H7 (cell line): ENCODE measurements around the gene RDH13. TPM values are rescaled to one million over a fixed set of nuclear protein-coding genes. Genes with fewer than 3 reads are reported as not detected.
"Not testable (repeated sequence)": the region's sequence is repeated elsewhere in the genome, so short reads cannot be mapped to it uniquely, and the experiment has no call there.

Source experiments
- DNase-seq: peaks from one replicate; pipeline ENCODE4 v3.0.0; 2012
- H3K27me3 ChIP-seq: 2 replicates; pipeline ENCODE4 v1.6.0; 2011; ENCODE audit warnings: mild to moderate bottlenecking, low read length; ENCODE audit not compliant: control insufficient read depth, insufficient read depth
- H3K36me3 ChIP-seq: replicated peaks from 2 replicates; pipeline ENCODE4 v1.5.1; 2011; ENCODE audit warnings: low read length; ENCODE audit not compliant: control insufficient read depth, insufficient read depth
- H3K4me3 ChIP-seq: 2 replicates; pipeline ENCODE4 v1.5.1; 2011; ENCODE audit warnings: low read depth, mild to moderate bottlenecking, control low read depth, low read length, moderate library complexity; ENCODE audit not compliant: insufficient read depth
- total RNA-seq: library from RNA; depleted of rRNA; stranded (reverse); fragments of >200 nt; shearing (Covaris generic); gene quantifications from 2 replicates; pipeline ENCODE4 v1.2.3, GENCODE V29; 2014

RDH13 gene
- total RNA-seq, 1 experiment from 2014 or later: 21.2 TPM

- DNase-seq, H3K27me3 ChIP-seq, H3K4me3 ChIP-seq, H3K36me3 ChIP-seq: not testable (repeated sequence)
Observed at GRCh38 chr19:55032976-55033643, 29.8 kb downstream of the RDH13 start.

GRCh38 chr19:55032170-55032800 is 30.7 kb downstream of the RDH13 start:
- H3K27me3 ChIP-seq: no peaks in the 10 kb centered on the region
- no peak overlapping the region for H3K4me3 ChIP-seq
- no peaks in the 10 kb centered on the region for H3K36me3 ChIP-seq
- peak; percentile 48 for DNase-seq

- Histone ChIP-seq H3K4me3 (no peak overlapping the region), H3K27me3 (no peaks in the 10 kb centered on the region), H3K36me3 (no peaks in the 10 kb centered on the region)
- no peak for DNase-seq
Observed at GRCh38 chr19:55031178-55031577, 31.8 kb downstream of the RDH13 start.

- Histone ChIP-seq H3K27me3 (no peaks in the 10 kb centered on the region), H3K36me3 (no peaks in the 10 kb centered on the region), H3K4me3 (no peak overlapping the region)
- no peak for DNase-seq
Observed at GRCh38 chr19:55028757-55029156, 34.2 kb downstream of the RDH13 start.

GRCh38 chr19:55027472-55028337 is 35.2 kb downstream of the RDH13 start:
- DNase-seq: peak; percentile 38
- H3K27me3 ChIP-seq: no peaks in the 10 kb centered on the region
- H3K4me3 ChIP-seq: no peak overlapping the region
- no peaks in the 10 kb centered on the region for H3K36me3 ChIP-seq

- not testable (repeated sequence) for H3K4me3 ChIP-seq, H3K36me3 ChIP-seq, DNase-seq, H3K27me3 ChIP-seq
Observed at GRCh38 chr19:55027140-55027471, 35.8 kb downstream of the RDH13 start.

- Histone ChIP-seq H3K36me3 (no peaks in the 10 kb centered on the region), H3K27me3 (no peaks in the 10 kb centered on the region), H3K4me3 (no peak overlapping the region)
- DNase-seq: no peak
Observed at GRCh38 chr19:55024111-55024510, 38.8 kb downstream of the RDH13 start.

- H3K36me3 ChIP-seq, DNase-seq: not testable (repeated sequence)
Observed at GRCh38 chr19:55020351-55020750, 42.6 kb downstream of the RDH13 start.

GRCh38 chr19:55018633-55019032 is 44.3 kb downstream of the RDH13 start:
- Histone ChIP-seq H3K27me3 (no peaks in the 10 kb centered on the region), H3K4me3 (no peak overlapping the region), H3K36me3 (0 out of 2 replicates have a peak, but pooled peaks cover 1% of the 10 kb centered on the region)
- DNase-seq: no peak

More at GRCh38 chr19:55020351-55020750, 42.6 kb downstream of the RDH13 start:
- H3K4me3 ChIP-seq, H3K27me3 ChIP-seq: not testable (repeated sequence)

GRCh38 chr19:55018216-55018615 is 44.7 kb downstream of the RDH13 start:
- H3K27me3 ChIP-seq: no peaks in the 10 kb centered on the region
- 0 out of 2 replicates have a peak, but pooled peaks cover 1% of the 10 kb centered on the region for H3K36me3 ChIP-seq
- no peak overlapping the region for H3K4me3 ChIP-seq
- no peak for DNase-seq

- 0 out of 2 replicates have a peak, but pooled peaks cover 1% of the 10 kb centered on the region for H3K36me3 ChIP-seq
- H3K27me3 ChIP-seq: no peaks in the 10 kb centered on the region
- no peak overlapping the region for H3K4me3 ChIP-seq
- DNase-seq: no peak
Observed at GRCh38 chr19:55016017-55016416, 46.9 kb downstream of the RDH13 start.

GRCh38 chr19:55015126-55015525 is 47.8 kb downstream of the RDH13 start:
- no peak for DNase-seq
- H3K4me3 ChIP-seq: no peak overlapping the region
- H3K27me3 ChIP-seq: no peaks in the 10 kb centered on the region
- 0 out of 2 replicates have a peak, but pooled peaks cover 1% of the 10 kb centered on the region for H3K36me3 ChIP-seq

- no peak for DNase-seq
- 0 out of 2 replicates have a peak, but pooled peaks cover 1% of the 10 kb centered on the region for H3K36me3 ChIP-seq
- H3K4me3 ChIP-seq: no peak overlapping the region
- no peaks in the 10 kb centered on the region for H3K27me3 ChIP-seq
Observed at GRCh38 chr19:55014714-55015113, 48.2 kb downstream of the RDH13 start.

GRCh38 chr19:55013596-55013995 is 49.4 kb downstream of the RDH13 start:
- Histone ChIP-seq H3K27me3 (no peaks in the 10 kb centered on the region), H3K36me3 (0 out of 2 replicates have a peak, but pooled peaks cover 1% of the 10 kb centered on the region), H3K4me3 (no peak overlapping the region)
- DNase-seq: no peak

GRCh38 chr19:55012306-55012705 is 50.6 kb downstream of the RDH13 start:
- DNase-seq: no peak
- no peak overlapping the region for H3K4me3 ChIP-seq
- 0 out of 2 replicates have a peak, but pooled peaks cover 1% of the 10 kb centered on the region for H3K36me3 ChIP-seq
- H3K27me3 ChIP-seq: no peaks in the 10 kb centered on the region
